Measurements from ENCODE around the gene NUDT10. TPM values are rescaled to one million over a fixed set of nuclear protein-coding genes. Genes with fewer than 3 reads are reported as not detected.
"Not testable (repeated sequence)": the region's sequence is repeated elsewhere in the genome, so short reads cannot be mapped to it uniquely, and the experiment has no call there.

NUDT10 gene
- total RNA-seq, result 0.28 and 0.51 TPM in 2 replicates

GRCh38 chrX:51332188-51332942 is at the start of gene NUDT10:
Gene NUDT10, plus strand, starts transcription at chrX:51332822. Its CDS starts 144 bp downstream, at chrX:51332966.
- DNase-seq, result peak; percentile 77
- Mint-ChIP-seq H3K36me3 (ENCODE audit: low read depth) (no peaks in the 10 kb centered on the region), H3K4me1 (peaks cover 4% of the 10 kb centered on the region), H3K4me3 (peak within 1 kb of the TSS; percentile 89), H3K9me3 (no peaks in the 10 kb centered on the region), H3K27me3 (no peaks in the 10 kb centered on the region), H3K27ac (peak within 1 kb of the TSS; percentile 56)
- intact Hi-C loops (cut with micrococcal nuclease), result no loop called here

DNA sequence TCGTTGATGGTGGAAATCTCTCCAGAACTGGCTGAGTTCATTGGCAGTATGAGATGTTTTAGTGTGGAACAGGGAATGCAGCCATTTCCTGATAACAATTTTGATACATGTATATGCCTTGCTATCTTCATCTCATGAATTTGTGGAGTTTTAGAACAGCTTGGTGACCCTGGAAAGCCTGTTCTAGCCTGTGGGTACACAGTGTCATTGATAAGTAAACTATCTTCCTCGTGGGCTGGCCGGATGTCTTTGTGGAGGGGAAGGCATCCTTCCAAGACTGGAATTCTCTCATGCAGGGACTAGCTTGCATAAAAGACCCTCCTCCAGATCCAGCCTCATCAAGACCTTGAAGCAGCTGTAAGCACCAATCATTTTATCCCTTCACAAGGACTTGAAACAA is 40.2 kb upstream of the NUDT10 start:
- Mint-ChIP-seq H3K4me3 (no peak overlapping the region), H3K27me3 (no peaks in the 10 kb centered on the region), H3K4me1 (no peaks in the 10 kb centered on the region), H3K36me3 (ENCODE audit: low read depth) (no peaks in the 10 kb centered on the region), H3K9me3 (no peaks in the 10 kb centered on the region), H3K27ac (no peak overlapping the region)
- intact Hi-C loops (cut with micrococcal nuclease), result no loop called here
- DNase-seq, result no peak

DNA sequence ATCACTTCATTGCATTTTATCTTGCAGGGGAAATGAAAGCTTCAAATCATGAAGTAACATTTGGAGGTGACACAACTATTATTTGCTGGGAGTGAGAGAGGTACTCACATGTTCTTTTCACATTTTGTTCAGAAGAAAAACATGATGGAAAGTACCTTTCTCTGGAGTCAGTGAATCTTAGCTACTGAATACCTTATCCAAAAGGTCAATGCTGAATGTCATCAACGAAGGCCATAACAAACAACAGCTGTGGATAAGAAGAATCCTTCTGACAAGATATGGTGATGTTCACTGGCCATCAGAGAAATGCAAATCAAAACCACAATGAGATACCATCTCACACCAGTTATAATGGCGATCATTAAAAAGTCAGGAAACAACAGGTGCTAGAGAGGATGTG is 36.5 kb upstream of the NUDT10 start:
- H3K27ac Mint-ChIP-seq, result no peak overlapping the region
- no peak overlapping the region for H3K4me3 Mint-ChIP-seq
- intact Hi-C loops (cut with micrococcal nuclease), result no loop called here
- no peaks in the 10 kb centered on the region for H3K9me3 Mint-ChIP-seq
- H3K36me3 Mint-ChIP-seq (ENCODE audit: low read depth), result no peaks in the 10 kb centered on the region
- no peaks in the 10 kb centered on the region for H3K27me3 Mint-ChIP-seq
- H3K4me1 Mint-ChIP-seq, result no peaks in the 10 kb centered on the region
- DNase-seq, result no peak

DNA sequence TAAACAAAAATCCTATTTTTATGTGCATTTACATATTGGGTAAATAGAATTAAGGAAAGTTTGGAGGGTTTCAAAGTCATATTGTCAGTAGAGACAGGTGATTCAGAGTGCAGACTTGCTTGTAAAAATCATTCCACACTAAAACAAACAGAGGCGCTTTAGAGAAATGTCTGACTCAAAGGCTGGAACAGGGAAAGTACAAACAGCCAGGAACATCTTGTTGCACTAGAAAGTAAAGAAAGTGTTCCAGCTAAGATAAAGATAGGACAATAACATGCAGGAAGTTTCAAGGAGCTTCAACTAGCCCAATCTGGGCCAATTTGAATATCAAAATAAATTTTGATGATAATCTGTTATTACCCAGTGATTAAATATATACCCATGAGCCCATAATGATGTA is 16.4 kb upstream of the NUDT10 start:
- peaks cover 3% of the 10 kb centered on the region for H3K9me3 Mint-ChIP-seq
- H3K36me3 Mint-ChIP-seq (ENCODE audit: low read depth), result no peaks in the 10 kb centered on the region
- intact Hi-C loops (cut with micrococcal nuclease), result no loop called here
- H3K4me1 Mint-ChIP-seq, result no peaks in the 10 kb centered on the region
- no peak for DNase-seq
- H3K27ac Mint-ChIP-seq, result no peak overlapping the region
- H3K4me3 Mint-ChIP-seq, result no peak overlapping the region
- H3K27me3 Mint-ChIP-seq, result no peaks in the 10 kb centered on the region

GRCh38 chrX:51332943-51333785 is 542 bp downstream of the NUDT10 start:
- peak overlapping the region; percentile 6 for H3K27ac Mint-ChIP-seq
- H3K4me3 Mint-ChIP-seq, result peak overlapping the region; percentile 89
- H3K36me3 Mint-ChIP-seq (ENCODE audit: low read depth); DNase-seq; H3K4me1 Mint-ChIP-seq; H3K27me3 Mint-ChIP-seq; H3K9me3 Mint-ChIP-seq; intact Hi-C loops (cut with micrococcal nuclease): not testable (repeated sequence)

- no peaks in the 10 kb centered on the region for H3K9me3 Mint-ChIP-seq
- no peak overlapping the region for H3K4me3 Mint-ChIP-seq
- H3K36me3 Mint-ChIP-seq (ENCODE audit: low read depth), result no peaks in the 10 kb centered on the region
- intact Hi-C loops (cut with micrococcal nuclease), result no loop called here
- no peak overlapping the region for H3K27ac Mint-ChIP-seq
- no peak for DNase-seq
- H3K27me3 Mint-ChIP-seq, result no peaks in the 10 kb centered on the region
- peaks cover 4% of the 10 kb centered on the region for H3K4me1 Mint-ChIP-seq
These were observed 1.7 kb downstream of the NUDT10 start for GRCh38 chrX:51334276-51334675.

DNA sequence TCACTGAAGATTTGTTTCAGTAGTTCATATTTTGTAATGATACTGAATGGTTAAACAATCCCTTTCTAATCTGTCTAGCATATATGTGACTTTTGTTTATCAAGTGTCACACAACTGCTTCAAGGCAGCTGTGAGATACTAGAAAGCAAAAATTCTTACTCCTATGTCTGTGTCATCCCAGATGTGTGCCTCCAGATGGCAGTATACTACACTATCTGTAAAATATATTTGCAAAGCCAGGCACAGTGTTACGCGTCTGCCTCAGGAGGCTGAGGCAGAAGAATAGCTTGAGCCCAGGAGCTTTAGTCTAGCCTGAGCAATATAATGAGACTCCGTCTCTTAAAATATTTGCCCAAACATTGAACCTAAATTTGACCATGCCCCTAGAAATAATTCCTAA is 4.0 kb downstream of the NUDT10 start:
- Mint-ChIP-seq H3K4me3 (no peak overlapping the region), H3K27ac (no peak overlapping the region), H3K4me1 (peaks cover 4% of the 10 kb centered on the region), H3K27me3 (no peaks in the 10 kb centered on the region), H3K36me3 (ENCODE audit: low read depth) (no peaks in the 10 kb centered on the region), H3K9me3 (no peaks in the 10 kb centered on the region)
- intact Hi-C loops (cut with micrococcal nuclease), result loop anchor here (1.0 to 2.0 kb wide), 2 partner anchors 84 to 124 kb away; no protein-coding TSS in a partner anchor
- peak; percentile 70 for DNase-seq

DNA sequence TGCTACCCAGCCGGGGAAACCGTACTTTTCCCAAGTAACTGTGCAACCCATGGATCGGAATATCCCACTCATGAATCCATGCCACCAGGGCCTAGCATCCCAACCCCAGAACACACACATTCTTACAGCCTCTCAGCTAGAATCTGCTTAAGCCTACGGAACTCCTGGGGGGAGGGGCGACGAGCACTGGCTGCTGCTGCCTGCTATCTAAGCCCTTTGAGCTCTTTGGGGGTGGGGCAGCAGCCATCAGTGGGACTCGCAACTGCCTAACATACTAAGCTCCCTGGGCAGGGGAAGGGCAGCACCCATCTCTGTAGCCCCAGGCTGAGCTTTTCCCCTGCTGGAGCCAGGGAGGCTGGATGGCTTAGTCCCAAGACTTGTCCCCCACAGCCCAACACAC is 28.6 kb downstream of the NUDT10 start:
- intact Hi-C loops (cut with micrococcal nuclease), result no loop called here
- Mint-ChIP-seq H3K27ac (no peak overlapping the region), H3K9me3 (peaks cover 5% of the 10 kb centered on the region), H3K4me1 (no peaks in the 10 kb centered on the region), H3K36me3 (ENCODE audit: low read depth) (no peaks in the 10 kb centered on the region), H3K4me3 (no peak overlapping the region), H3K27me3 (no peaks in the 10 kb centered on the region)
- no peak for DNase-seq

DNA sequence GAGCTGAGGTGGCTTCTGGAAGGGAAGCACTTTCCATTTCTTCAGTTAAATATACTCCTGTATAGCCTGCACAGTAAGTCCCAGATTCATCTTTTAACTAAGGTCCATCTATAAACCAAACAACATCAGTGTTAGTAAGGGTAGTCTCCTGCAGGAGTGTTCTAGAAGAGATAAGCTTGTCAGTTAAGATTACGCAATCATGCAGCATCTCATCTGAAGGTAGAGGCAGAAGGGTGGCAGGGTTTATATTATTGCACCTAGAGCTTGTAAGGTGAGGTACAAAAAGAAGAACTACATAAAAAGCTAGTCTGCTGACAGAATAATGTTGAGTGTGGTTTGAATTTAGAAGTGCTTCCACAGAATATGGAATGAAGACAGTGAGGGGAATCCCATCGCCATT is 44.0 kb downstream of the NUDT10 start:
- Mint-ChIP-seq H3K27me3 (no peaks in the 10 kb centered on the region), H3K9me3 (no peaks in the 10 kb centered on the region), H3K4me1 (no peaks in the 10 kb centered on the region), H3K36me3 (ENCODE audit: low read depth) (no peaks in the 10 kb centered on the region), H3K27ac (no peak overlapping the region), H3K4me3 (no peak overlapping the region)
- DNase-seq, result no peak
- intact Hi-C loops (cut with micrococcal nuclease), result no loop called here

Other genes with a start within 250 kb of the NUDT10 start
- 3.4 and 3.6 TPM in 2 replicates for gene NUDT11, start 163.8 kb downstream of the NUDT10 start, total RNA-seq

All from activated CD4-positive, alpha-beta T cell treated with anti-CD3 and anti-CD28 coated beads, Interleukin-2, amount 10 ng/mL, durations not matched to agents 24 days and 14 days (primary cell).